Activated CD4-positive, alpha-beta memory T cell treated with anti-CD3 and anti-CD28 coated beads, Interleukin-2, amount 10 ng/mL, durations not matched to agents 7 days and 5 days (primary cell): ENCODE measurements around the gene KDM2B. TPM values are rescaled to one million over a fixed set of nuclear protein-coding genes. Genes with fewer than 3 reads are reported as not detected.

Source experiments
- CTCF ChIA-PET: fragments of 350-600 bp; sonication (Branson Sonifier 250); formaldehyde crosslinking; loops from one replicate; lab custom pipeline; 2021; ENCODE audit warnings: antibody characterized with exemption, inconsistent platforms; lab: Charles Lee
- POLR2A ChIA-PET: fragments of 350-600 bp; sonication (Branson Sonifier 250); formaldehyde crosslinking; loops from one replicate; lab custom pipeline; 2021; ENCODE audit warnings: antibody characterized with exemption; lab: Charles Lee
- DNase-seq: peaks from one replicate; pipeline ENCODE4 v3.0.0-alpha.2; 2020
- H3K27ac Mint-ChIP-seq: one replicate; pipeline ENCODE4 v1.8.0; 2021; ENCODE audit warnings: mild to moderate bottlenecking, mixed read lengths
- H3K27me3 Mint-ChIP-seq: one replicate; pipeline ENCODE4 v1.8.0; 2021; ENCODE audit warnings: mixed read lengths
- H3K36me3 Mint-ChIP-seq: one replicate; pipeline ENCODE4 v1.8.0; 2021; ENCODE audit warnings: low read depth, mixed read lengths
- H3K4me1 Mint-ChIP-seq: one replicate; pipeline ENCODE4 v1.8.0; 2021; ENCODE audit warnings: mixed read lengths
- H3K4me3 Mint-ChIP-seq: one replicate; pipeline ENCODE4 v1.8.0; 2021; ENCODE audit warnings: mild to moderate bottlenecking, mixed read lengths
- H3K9me3 Mint-ChIP-seq: one replicate; pipeline ENCODE4 v1.8.0; 2021; ENCODE audit warnings: mixed read lengths
- total RNA-seq, 2 experiments: library from RNA; stranded (reverse); gene quantifications; one replicate each; pipeline ENCODE4 v1.2.3, GENCODE V29; 2021

KDM2B gene
- total RNA-seq, 2 experiments from 2014 or later: 59.8 to 62.6 TPM

DNA sequence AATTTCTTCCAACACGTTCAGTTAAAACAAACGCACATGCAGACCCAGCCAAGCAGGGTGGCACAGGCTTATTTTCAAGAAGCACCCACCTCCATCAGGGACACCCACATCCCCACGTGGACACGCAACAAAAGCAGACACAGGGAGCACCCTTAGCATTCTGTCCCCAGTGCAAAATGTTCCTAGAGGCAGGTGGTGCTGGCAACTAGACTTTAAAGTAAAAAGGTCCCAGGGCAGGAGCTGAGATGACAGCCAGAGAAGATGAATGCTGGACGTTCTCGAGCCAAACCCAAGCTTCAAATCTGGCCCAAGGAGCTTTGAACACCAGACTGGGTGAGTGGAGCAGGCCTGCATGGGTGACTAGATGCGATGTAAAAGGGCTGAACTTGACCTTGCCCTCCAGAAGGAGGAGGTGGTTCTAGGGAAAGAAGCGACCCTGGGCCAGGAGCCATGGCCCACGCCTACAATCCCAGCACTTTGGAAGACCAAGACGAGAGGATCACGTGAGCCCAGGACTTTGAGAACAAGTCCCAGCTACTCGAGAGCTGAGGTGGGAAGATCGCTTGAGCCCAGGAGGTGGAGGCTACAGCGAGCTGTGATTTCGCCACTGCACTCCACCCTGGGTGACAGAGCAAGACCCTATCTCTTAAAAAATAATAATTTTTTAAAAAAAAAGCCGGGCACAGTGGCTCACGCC lies 47.3 kb downstream of the KDM2B start:
- no peak for DNase-seq
- peaks cover 69% of the 10 kb centered on the region for H3K4me1 Mint-ChIP-seq
- no peaks in the 10 kb centered on the region for H3K9me3 Mint-ChIP-seq
- CTCF ChIA-PET: no interaction called here
- H3K4me3 Mint-ChIP-seq: no peak overlapping the region
- H3K27ac Mint-ChIP-seq: peak overlapping the region; percentile 40
- POLR2A ChIA-PET: interaction anchor here (1.0 to 1.8 kb wide), 2 partner anchors 46 to 269 kb away, joined by 3 to 4 read pairs; no protein-coding TSS in a partner anchor
- peaks cover 37% of the 10 kb centered on the region for H3K36me3 Mint-ChIP-seq
- no peaks in the 10 kb centered on the region for H3K27me3 Mint-ChIP-seq

DNA sequence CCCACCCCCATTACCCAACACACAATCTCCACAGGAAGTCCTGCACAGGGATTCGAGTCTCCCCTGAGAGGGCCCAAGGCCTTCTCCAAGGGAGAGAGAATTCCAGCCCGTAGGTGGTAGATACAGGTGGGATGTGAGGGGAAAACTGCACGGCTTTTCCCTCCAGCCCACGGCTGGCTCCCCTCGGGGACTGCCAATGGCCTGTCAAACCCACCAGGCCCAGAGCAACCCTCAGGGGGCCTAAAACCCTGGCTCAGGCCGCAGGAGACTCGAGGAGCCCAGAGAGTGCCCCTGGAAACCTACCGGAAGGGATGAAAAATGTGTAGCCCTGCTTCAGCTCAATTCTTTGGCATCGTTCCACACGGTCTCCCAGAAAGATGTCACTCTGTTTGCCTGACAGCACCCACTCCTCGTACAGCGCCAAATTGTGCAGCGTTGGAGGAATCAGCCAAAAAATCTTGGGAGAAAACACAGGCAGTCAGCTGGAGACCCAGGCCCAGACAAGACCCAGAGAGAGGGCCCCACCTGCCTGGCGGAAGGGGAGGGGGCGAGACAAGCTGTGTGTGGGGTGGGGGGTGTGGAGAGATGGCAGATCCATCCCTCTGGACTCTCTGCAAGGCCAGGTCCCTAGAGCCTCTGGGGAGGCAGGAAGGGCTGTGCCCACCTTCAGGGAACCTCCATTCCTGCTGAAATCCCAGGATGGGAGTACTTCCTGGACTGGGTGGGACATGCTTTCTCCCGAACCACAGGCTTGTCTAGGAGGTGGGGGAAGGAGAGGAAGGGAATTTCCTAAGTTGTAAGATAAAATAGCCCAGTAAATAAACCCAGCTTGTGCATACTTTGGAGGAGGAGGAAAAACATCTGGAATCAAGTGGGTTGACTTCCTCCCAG lies 48.1 kb downstream of the KDM2B start:
- no peaks in the 10 kb centered on the region for H3K9me3 Mint-ChIP-seq
- no peak overlapping the region for H3K27ac Mint-ChIP-seq
- DNase-seq: no peak
- ChIA-PET CTCF (no interaction called here), POLR2A (interaction anchor here (1.8 kb wide), 1 partner anchor 47 kb away, joined by 4 read pairs; no protein-coding TSS in a partner anchor)
- peaks cover 65% of the 10 kb centered on the region for H3K4me1 Mint-ChIP-seq
- H3K36me3 Mint-ChIP-seq: peaks cover 37% of the 10 kb centered on the region
- H3K4me3 Mint-ChIP-seq: no peak overlapping the region
- H3K27me3 Mint-ChIP-seq: no peaks in the 10 kb centered on the region

DNA sequence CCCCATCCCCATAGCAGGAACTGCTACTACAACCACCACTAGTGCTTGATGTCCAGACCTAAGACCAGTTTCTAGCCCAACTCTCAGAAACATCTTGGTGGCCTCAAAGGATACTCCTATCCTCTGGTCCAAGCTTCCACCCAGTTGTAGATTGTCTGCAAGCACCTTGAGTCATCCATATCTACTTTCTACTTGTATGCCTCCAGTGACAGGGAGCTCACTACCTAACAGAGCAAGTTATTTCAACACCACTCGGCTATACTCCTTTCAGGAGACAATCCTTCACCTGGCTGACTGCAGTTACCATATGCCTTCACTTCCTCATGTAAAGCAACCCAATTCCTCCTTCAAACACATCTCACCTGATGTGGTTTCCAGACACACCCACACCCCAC lies 49.5 kb downstream of the KDM2B start:
- POLR2A ChIA-PET: interaction anchor here (1.1 to 1.7 kb wide), 2 partner anchors 22 to 60 kb away, joined by 3 to 6 read pairs; no protein-coding TSS in a partner anchor
- no peak for DNase-seq
- Mint-ChIP-seq H3K36me3 (peaks cover 37% of the 10 kb centered on the region), H3K4me3 (no peak overlapping the region), H3K9me3 (no peaks in the 10 kb centered on the region), H3K4me1 (peaks cover 56% of the 10 kb centered on the region), H3K27ac (peak overlapping the region; percentile 82), H3K27me3 (no peaks in the 10 kb centered on the region)
- CTCF ChIA-PET: interaction anchor here (1.1 to 1.2 kb wide), 2 partner anchors 21 to 31 kb away, joined by 4 read pairs; no protein-coding TSS in a partner anchor

DNA sequence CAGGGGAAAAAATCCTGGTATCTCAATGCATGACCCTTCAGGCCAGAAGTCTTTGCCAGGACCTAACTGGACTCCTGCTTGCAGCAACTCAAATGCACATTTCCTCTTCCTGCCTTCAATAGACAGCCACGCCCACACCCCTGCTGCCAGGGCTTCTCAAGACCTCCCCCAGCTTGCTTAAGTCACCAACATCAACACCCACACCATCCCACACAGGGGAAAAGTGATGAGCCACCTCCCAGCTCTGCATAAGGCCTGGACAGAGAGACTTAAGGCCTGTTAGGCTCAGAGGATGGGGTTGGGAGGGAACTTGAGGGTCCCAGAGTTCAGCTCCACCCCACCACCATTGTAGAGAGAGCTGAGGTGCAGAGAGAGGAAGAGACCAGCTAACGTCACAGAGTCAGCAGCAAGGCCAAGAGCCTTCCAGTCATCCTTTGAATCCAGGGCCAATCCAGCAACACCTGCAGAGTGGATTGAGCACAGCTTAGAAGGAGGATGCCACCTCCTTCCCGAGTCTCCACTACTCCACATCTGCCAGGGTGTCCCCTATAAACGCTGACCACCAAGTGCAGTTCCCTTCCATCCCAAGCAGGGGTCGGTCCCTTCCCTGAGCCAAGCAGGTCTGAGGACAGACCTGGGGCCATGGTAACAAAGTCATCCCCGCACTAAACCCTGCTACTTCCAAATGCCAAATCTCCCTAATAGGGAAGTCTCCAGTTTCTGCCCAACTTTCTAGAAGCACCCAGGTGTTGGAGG lies 50.0 kb downstream of the KDM2B start:
- Mint-ChIP-seq H3K36me3 (peaks cover 37% of the 10 kb centered on the region), H3K4me1 (peaks cover 52% of the 10 kb centered on the region), H3K9me3 (no peaks in the 10 kb centered on the region), H3K4me3 (peak overlapping the region; percentile 3), H3K27me3 (no peaks in the 10 kb centered on the region), H3K27ac (peak overlapping the region; percentile 82)
- peak; percentile 80 for DNase-seq
- ChIA-PET POLR2A (interaction anchor here (0.7 to 1.7 kb wide), 6 partner anchors 8 to 257 kb away, joined by 3 to 6 read pairs (median 4); no protein-coding TSS in a partner anchor), CTCF (interaction anchor here (1.0 to 1.2 kb wide), 4 partner anchors 14 to 31 kb away, joined by 3 to 4 read pairs (median 4); no protein-coding TSS in a partner anchor)

DNA sequence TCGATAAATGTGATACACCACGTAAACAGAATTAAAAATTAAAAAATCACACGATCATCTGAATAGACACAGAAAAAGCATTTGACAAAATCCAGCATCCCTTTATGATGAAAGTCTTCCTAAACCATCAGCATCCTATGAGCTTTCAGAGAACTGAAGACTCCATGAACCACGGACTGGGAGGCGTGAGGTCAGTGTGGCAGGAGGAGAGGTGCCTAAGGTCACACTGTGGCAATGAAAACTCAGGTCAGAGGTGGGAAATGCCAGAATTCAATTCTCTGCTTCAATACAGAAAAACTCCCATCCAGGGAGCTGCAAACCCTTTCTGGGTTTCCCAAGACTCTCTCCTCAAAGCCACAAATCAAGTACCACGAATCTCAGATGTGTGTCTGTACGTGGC lies 51.6 kb downstream of the KDM2B start:
- peaks cover 32% of the 10 kb centered on the region for H3K36me3 Mint-ChIP-seq
- H3K4me3 Mint-ChIP-seq: no peak overlapping the region
- ChIA-PET POLR2A (no interaction called here), CTCF (interaction anchor here (0.6 to 1.9 kb wide), 2 partner anchors 142 to 265 kb away, joined by 3 to 5 read pairs; no protein-coding TSS in a partner anchor)
- DNase-seq: no peak
- H3K27me3 Mint-ChIP-seq: no peaks in the 10 kb centered on the region
- H3K27ac Mint-ChIP-seq: no peak overlapping the region
- H3K4me1 Mint-ChIP-seq: peaks cover 36% of the 10 kb centered on the region
- no peaks in the 10 kb centered on the region for H3K9me3 Mint-ChIP-seq

DNA sequence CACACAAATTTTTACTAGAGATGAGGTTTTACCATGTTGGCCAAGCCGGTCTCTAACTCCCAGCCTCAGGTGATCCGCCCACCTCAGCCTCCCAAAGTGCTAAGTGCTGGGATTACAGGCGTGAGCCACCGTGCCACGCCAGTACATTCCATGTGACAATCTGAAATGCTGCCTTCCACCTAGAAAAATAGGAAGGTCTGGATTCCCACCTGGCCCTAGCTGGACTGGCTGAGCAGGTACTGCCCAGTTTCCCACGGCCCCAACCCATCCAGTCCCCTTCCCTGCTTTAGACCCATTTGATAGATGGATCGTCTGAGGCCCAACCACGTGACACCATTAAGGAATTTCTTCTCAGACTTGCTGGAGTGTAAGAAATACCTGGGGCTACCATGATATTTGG lies 55.4 kb downstream of the KDM2B start:
- POLR2A ChIA-PET: no interaction called here
- DNase-seq: no peak
- H3K4me1 Mint-ChIP-seq: peaks cover 16% of the 10 kb centered on the region
- no peaks in the 10 kb centered on the region for H3K27me3 Mint-ChIP-seq
- H3K27ac Mint-ChIP-seq: no peak overlapping the region
- no peaks in the 10 kb centered on the region for H3K9me3 Mint-ChIP-seq
- CTCF ChIA-PET: no interaction called here
- H3K36me3 Mint-ChIP-seq: peaks cover 6% of the 10 kb centered on the region
- no peak overlapping the region for H3K4me3 Mint-ChIP-seq

DNA sequence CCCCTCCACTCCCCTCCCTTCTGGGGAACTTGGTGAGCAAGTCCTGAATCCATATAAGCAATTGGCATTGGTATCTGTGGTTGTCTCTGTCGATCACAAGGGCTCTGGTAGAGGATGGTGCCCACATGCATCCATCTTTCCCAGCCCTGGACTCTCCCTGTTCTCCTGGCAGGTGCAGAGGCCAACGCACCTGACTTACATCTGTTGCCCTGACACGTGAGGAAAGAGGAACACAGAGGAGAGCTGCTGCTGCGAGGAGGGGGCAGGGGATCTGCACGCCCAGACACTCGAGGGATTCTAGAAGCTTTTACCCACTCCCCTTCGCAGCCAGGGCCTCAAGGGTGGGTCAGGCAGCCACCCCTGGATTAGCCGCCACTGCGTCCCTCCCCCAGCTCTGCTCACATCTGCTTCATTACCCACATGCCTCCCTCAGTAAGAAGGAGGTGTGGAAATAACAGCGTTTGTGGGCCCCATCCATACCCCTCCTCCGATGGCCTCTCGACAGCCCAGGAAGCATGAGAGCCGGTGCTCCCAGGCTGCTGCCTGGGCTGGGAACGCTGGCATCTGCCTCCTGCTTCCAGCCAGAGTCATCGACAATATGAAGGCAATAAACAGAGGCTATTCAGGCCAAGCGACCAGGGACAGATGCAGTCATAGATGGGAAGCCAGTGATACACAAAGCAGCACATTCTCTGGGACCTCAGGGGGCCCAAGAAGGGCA lies 56.5 kb downstream of the KDM2B start:
- no peaks in the 10 kb centered on the region for H3K27me3 Mint-ChIP-seq
- peaks cover 6% of the 10 kb centered on the region for H3K36me3 Mint-ChIP-seq

DNA sequence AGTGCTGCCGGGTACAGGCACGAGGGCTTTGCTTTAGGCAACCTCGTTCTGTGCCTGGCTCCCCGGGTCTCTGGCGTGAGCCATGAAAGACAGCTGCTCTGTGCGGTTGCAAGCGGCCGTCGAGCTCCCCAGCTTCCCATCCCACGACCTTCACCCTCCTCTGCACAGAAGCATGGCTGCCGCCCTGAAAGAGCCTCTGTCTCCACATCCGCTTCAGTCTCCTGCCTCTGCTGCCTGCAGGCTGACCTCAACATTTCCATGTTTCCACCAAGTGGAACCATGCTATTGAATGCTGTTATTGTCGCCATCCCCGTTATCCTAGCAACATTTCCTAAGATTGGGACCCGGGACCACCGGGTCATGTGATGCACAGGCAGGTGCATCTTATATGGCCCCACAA lies 57.1 kb downstream of the KDM2B start:
- ChIA-PET CTCF (no interaction called here), POLR2A (interaction anchor here (1.0 kb wide), 1 partner anchor 13 kb away, joined by 5 read pairs; no protein-coding TSS in a partner anchor)
- no peaks in the 10 kb centered on the region for H3K9me3 Mint-ChIP-seq

More for the DNA sequence above, 56.5 kb downstream of the KDM2B start:
- ChIA-PET CTCF (no interaction called here), POLR2A (interaction anchor here (1.0 kb wide), 1 partner anchor 12 kb away, joined by 5 read pairs; no protein-coding TSS in a partner anchor)
- Mint-ChIP-seq H3K4me1 (peaks cover 11% of the 10 kb centered on the region), H3K4me3 (no peak overlapping the region), H3K27ac (no peak overlapping the region), H3K9me3 (no peaks in the 10 kb centered on the region)
- DNase-seq: no peak

DNA sequence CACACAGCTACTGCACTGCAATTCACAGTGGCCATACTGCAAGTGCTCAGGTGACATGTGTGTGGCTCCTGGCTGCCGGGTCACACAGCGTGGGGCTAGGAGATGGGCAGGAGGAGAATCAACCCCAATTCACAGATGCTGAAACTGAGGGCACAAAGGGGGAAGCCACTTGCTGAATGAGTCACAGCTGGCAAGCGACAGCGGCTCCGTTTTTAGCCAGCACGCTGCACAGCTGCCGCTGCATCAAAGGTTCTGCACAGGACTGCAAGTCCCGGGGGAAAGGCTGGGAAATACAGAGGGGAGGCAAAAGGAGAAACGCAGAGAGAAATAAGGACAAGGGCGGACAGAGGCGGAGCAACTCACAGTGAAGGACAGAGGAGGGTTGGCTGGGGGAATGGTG lies 57.9 kb downstream of the KDM2B start:
- Mint-ChIP-seq H3K4me3 (no peak overlapping the region), H3K27me3 (no peaks in the 10 kb centered on the region), H3K27ac (no peak overlapping the region), H3K36me3 (peaks cover 6% of the 10 kb centered on the region), H3K4me1 (peaks cover 5% of the 10 kb centered on the region), H3K9me3 (no peaks in the 10 kb centered on the region)
- ChIA-PET POLR2A (no interaction called here), CTCF (no interaction called here)
- no peak for DNase-seq

More for the DNA sequence above, 57.1 kb downstream of the KDM2B start:
- no peak overlapping the region for H3K27ac Mint-ChIP-seq
- no peak overlapping the region for H3K4me3 Mint-ChIP-seq
- DNase-seq: no peak
- peaks cover 6% of the 10 kb centered on the region for H3K36me3 Mint-ChIP-seq
- H3K4me1 Mint-ChIP-seq: peaks cover 6% of the 10 kb centered on the region
- no peaks in the 10 kb centered on the region for H3K27me3 Mint-ChIP-seq

DNA sequence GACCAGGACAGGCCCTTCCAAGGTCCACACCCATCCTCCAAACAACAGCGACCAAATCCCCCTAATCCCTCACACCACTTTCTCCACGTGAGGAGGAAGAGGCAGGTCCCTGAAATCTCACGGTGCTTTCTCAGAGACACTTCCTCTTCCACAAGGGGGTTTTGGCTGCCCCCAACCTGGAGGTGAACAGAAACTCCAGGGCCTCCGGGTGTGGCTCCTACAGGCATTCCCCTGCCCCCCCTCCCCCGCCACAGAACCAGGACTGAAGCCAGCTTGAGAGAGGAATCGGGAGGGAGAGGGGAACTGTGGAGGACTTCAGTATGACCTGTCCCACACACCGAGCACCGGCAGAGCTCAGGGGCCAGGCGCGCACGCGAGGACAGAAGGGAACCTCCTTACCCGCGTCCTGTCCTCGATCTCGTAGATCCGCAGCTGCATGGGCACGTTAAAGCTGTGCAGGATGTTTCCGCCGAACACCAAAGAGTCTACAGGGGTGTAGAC lies 60.2 kb downstream of the KDM2B start:
- Mint-ChIP-seq H3K9me3 (no peaks in the 10 kb centered on the region), H3K27me3 (no peaks in the 10 kb centered on the region), H3K36me3 (peaks cover 7% of the 10 kb centered on the region), H3K4me1 (peaks cover 6% of the 10 kb centered on the region), H3K4me3 (no peak overlapping the region), H3K27ac (no peak overlapping the region)
- no peak for DNase-seq
- ChIA-PET CTCF (no interaction called here), POLR2A (no interaction called here)

DNA sequence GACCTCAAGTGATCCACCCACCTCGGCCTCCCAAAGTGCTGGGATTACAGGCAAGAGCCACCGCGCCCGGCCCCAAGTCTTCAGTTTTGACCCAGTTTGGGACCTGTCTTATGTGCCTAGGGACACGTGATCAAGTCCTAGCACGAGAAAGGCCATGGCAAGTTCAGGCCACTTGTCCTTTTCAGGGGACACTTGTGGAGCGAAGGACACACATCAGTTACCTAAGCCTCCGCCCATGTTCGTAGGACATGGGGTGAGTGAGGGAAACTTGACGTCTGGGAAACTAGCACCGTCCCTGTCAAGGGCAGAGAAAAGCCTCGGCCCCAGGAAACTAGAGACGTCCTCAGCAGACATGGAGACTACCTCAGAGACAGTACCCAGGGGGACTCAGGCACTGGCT lies 60.7 kb downstream of the KDM2B start:
- Mint-ChIP-seq H3K9me3 (no peaks in the 10 kb centered on the region), H3K36me3 (peaks cover 10% of the 10 kb centered on the region), H3K4me3 (no peak overlapping the region), H3K27me3 (no peaks in the 10 kb centered on the region), H3K27ac (no peak overlapping the region), H3K4me1 (peaks cover 6% of the 10 kb centered on the region)
- ChIA-PET POLR2A (no interaction called here), CTCF (no interaction called here)
- DNase-seq: no peak

DNA sequence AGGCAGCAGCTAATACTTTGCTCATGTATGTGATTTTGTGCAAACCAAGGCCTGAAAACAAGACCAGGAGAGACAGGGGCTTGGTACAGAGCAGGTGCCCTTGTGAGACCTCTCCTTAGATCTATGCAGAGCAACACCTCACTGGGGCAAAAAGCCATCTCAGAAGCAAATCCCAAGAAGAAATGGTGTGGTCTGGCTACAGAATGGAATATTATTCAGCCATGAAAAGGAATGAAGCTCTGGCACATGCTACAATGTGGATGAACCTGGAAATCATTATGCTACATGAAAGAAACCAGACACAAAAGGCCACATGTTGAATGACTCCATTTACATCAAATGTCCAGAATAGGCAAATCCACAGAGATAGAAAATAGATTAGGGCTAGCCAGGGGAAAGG lies 61.6 kb downstream of the KDM2B start:
- Mint-ChIP-seq H3K27me3 (no peaks in the 10 kb centered on the region), H3K36me3 (peaks cover 10% of the 10 kb centered on the region), H3K9me3 (no peaks in the 10 kb centered on the region), H3K4me1 (peaks cover 7% of the 10 kb centered on the region), H3K27ac (no peak overlapping the region), H3K4me3 (no peak overlapping the region)
- POLR2A ChIA-PET: no interaction called here
- CTCF ChIA-PET: no interaction called here
- no peak for DNase-seq
